CD4-positive, alpha-beta T cell (primary cell): ENCODE measurements around the gene QTRT2. TPM values are rescaled to one million over a fixed set of nuclear protein-coding genes. Genes with fewer than 3 reads are reported as not detected.

Source experiments
- ATAC-seq: fragments of 200-7000 bp; cut with Tn5 transposase; one replicate; pipeline ENCODE4 v1.10.0; 2022; ENCODE audit warnings: mild to moderate bottlenecking; ENCODE audit not compliant: poor library complexity
- CTCF ChIA-PET: fragments of 350-600 bp; sonication (Branson Sonifier 250); formaldehyde crosslinking; loops from one replicate; lab custom pipeline; 2021; ENCODE audit warnings: antibody characterized with exemption, inconsistent platforms; lab: Charles Lee
- POLR2A ChIA-PET: fragments of 350-600 bp; sonication (Branson Sonifier 250); formaldehyde crosslinking; loops from one replicate; lab custom pipeline; 2021; ENCODE audit warnings: antibody characterized with exemption, inconsistent platforms; lab: Charles Lee
- DNase-seq, 14 experiments: peaks; one replicate each; pipeline ENCODE4 v3.0.0-alpha.2; 2013 to 2020; ENCODE audit warnings: mixed read lengths in 2 of 14
- H3K27ac ChIP-seq, 2 donors: one replicate each; pipeline versions ENCODE4 v1.5.1 to v1.7.0; 2013; ENCODE audit warnings: low read length in 2 of 2, low read depth in 1 of 2, mild to moderate bottlenecking in 1 of 2
- H3K27me3 ChIP-seq, 2 experiments: 1 replicate in 1 of 2; 2 replicates in 1 of 2; pipeline versions ENCODE4 v1.6.1 to v1.7.0; 2013; ENCODE audit warnings: low read length in 2 of 2, control low read depth in 1 of 2, mild to moderate bottlenecking in 1 of 2, moderate library complexity in 1 of 2; ENCODE audit not compliant: insufficient read depth in 2 of 2, control insufficient read depth in 1 of 2
- H3K36me3 ChIP-seq: one replicate; pipeline ENCODE4 v1.6.1; 2013; ENCODE audit warnings: low read length, control low read depth; ENCODE audit not compliant: insufficient read depth
- H3K4me1 ChIP-seq: one replicate; pipeline ENCODE4 v1.6.1; 2013; ENCODE audit warnings: low read length, control low read depth; ENCODE audit not compliant: insufficient read depth
- H3K4me3 ChIP-seq: one replicate; pipeline ENCODE4 v1.5.1; 2013; ENCODE audit warnings: mild to moderate bottlenecking, low read length, moderate library complexity
- H3K9me3 ChIP-seq, 2 experiments: 1 replicate in 1 of 2; 2 replicates in 1 of 2; pipeline versions ENCODE4 v1.6.1 to v1.7.0; 2013; ENCODE audit warnings: low read length in 2 of 2, mild to moderate bottlenecking in 2 of 2, control low read depth in 1 of 2, moderate library complexity in 1 of 2; ENCODE audit not compliant: control insufficient read depth in 1 of 2, insufficient read depth in 1 of 2
- H3K27ac Mint-ChIP-seq: one replicate; pipeline ENCODE4 v1.8.0; 2020; ENCODE audit warnings: mixed read lengths
- H3K27me3 Mint-ChIP-seq: one replicate; pipeline ENCODE4 v1.8.0; 2021; ENCODE audit warnings: mixed read lengths
- H3K36me3 Mint-ChIP-seq: one replicate; pipeline ENCODE4 v1.8.0; 2021; ENCODE audit warnings: low read depth, mixed read lengths
- H3K4me1 Mint-ChIP-seq: one replicate; pipeline ENCODE4 v1.8.0; 2021; ENCODE audit warnings: low read depth, mixed read lengths
- H3K4me3 Mint-ChIP-seq: one replicate; pipeline ENCODE4 v1.8.0; 2020; ENCODE audit warnings: mild to moderate bottlenecking, mixed read lengths
- H3K9me3 Mint-ChIP-seq: one replicate; pipeline ENCODE4 v1.8.0; 2020; ENCODE audit warnings: mixed read lengths
- CTCF ChIP-seq: fragments of 200-600 bp; IDR thresholded peaks from one replicate; pipeline ENCODE4 v1.8.0; 2022; ENCODE audit warnings: antibody characterized with exemption, mild to moderate bottlenecking
- intact Hi-C, 2 experiments: fragments of 100-400 bp; cut with DNase I in 1 of 2; cut with micrococcal nuclease in 1 of 2; formaldehyde crosslinking; loops; one replicate each; pipeline versions ENCODE4 v1.15.1 to v1.9.0; 2023 to 2025; cut with DNase I, micrococcal nuclease
- total RNA-seq, 174 experiments: library from RNA in 2 of 174; stranded (reverse) in 2 of 174; gene quantifications; one replicate each; pipeline ENCODE4 v1.2.3 and lab custom pipeline; 2021 to 2026

Gene QTRT2
- total RNA-seq, 2 experiments from 2014 or later: 22.8 to 27.0 TPM

- intact Hi-C loops: no loop called here
- no peak overlapping the region for H3K4me3 Mint-ChIP-seq
- POLR2A ChIA-PET: no interaction called here
- Histone ChIP-seq H3K27me3 (peaks cover 0 to under 1% of the 10 kb centered on the region in 2 experiments), H3K9me3 (no peaks in the 10 kb centered on the region), H3K4me3 (no peak overlapping the region), H3K36me3 (no peaks in the 10 kb centered on the region), H3K27ac (no peak overlapping the region), H3K4me1 (no peaks in the 10 kb centered on the region)
- TF ChIP-seq CTCF: no peak
- H3K27me3 Mint-ChIP-seq: no peaks in the 10 kb centered on the region
- CTCF ChIA-PET: no interaction called here
- DNase-seq: no peak
- ATAC-seq: no peak
- H3K27ac Mint-ChIP-seq: no peak overlapping the region
- no peaks in the 10 kb centered on the region for H3K9me3 Mint-ChIP-seq
- no peaks in the 10 kb centered on the region for H3K36me3 Mint-ChIP-seq
- no peaks in the 10 kb centered on the region for H3K4me1 Mint-ChIP-seq
Measured at GRCh38 chr3:114128231-114128630, 71.7 kb downstream of the QTRT2 start.

- ChIA-PET CTCF (no interaction called here), POLR2A (no interaction called here)
- TF ChIP-seq CTCF: no peak
- H3K4me1 ChIP-seq: no peaks in the 10 kb centered on the region
- Mint-ChIP-seq H3K4me3 (no peak overlapping the region), H3K36me3 (no peaks in the 10 kb centered on the region), H3K9me3 (no peaks in the 10 kb centered on the region), H3K27ac (no peak overlapping the region), H3K27me3 (no peaks in the 10 kb centered on the region), H3K4me1 (no peaks in the 10 kb centered on the region)
- intact Hi-C loops: no loop called here
- no peaks in the 10 kb centered on the region for H3K27me3 ChIP-seq
- no peaks in the 10 kb centered on the region for H3K9me3 ChIP-seq
- H3K36me3 ChIP-seq: no peaks in the 10 kb centered on the region
- no peak overlapping the region for H3K4me3 ChIP-seq
- DNase-seq (no peak), ATAC-seq (no peak)
- no peak overlapping the region for H3K27ac ChIP-seq
Measured at GRCh38 chr3:114128826-114129225, 72.3 kb downstream of the QTRT2 start.

- Histone ChIP-seq H3K36me3 (no peaks in the 10 kb centered on the region), H3K27me3 (no peaks in the 10 kb centered on the region), H3K9me3 (no peaks in the 10 kb centered on the region), H3K4me1 (no peaks in the 10 kb centered on the region), H3K27ac (no peak overlapping the region), H3K4me3 (no peak overlapping the region)
- no peaks in the 10 kb centered on the region for H3K9me3 Mint-ChIP-seq
- no peaks in the 10 kb centered on the region for H3K4me1 Mint-ChIP-seq
- H3K27me3 Mint-ChIP-seq: no peaks in the 10 kb centered on the region
- CTCF ChIA-PET: no interaction called here
- POLR2A ChIA-PET: no interaction called here
- no peak for TF ChIP-seq CTCF
- intact Hi-C loops: no loop called here
- H3K27ac Mint-ChIP-seq: no peak overlapping the region
- ATAC-seq (no peak), DNase-seq (no peak)
- H3K36me3 Mint-ChIP-seq: no peaks in the 10 kb centered on the region
- H3K4me3 Mint-ChIP-seq: no peak overlapping the region
Measured at GRCh38 chr3:114132500-114132899, 76.0 kb downstream of the QTRT2 start.
